ENCODE data around the gene UBE2D2.
"Not testable (repeated sequence)": the region's sequence is repeated elsewhere in the genome, so short reads cannot be mapped to it uniquely, and the experiment has no call there.

The UBE2D2 gene

DNA sequence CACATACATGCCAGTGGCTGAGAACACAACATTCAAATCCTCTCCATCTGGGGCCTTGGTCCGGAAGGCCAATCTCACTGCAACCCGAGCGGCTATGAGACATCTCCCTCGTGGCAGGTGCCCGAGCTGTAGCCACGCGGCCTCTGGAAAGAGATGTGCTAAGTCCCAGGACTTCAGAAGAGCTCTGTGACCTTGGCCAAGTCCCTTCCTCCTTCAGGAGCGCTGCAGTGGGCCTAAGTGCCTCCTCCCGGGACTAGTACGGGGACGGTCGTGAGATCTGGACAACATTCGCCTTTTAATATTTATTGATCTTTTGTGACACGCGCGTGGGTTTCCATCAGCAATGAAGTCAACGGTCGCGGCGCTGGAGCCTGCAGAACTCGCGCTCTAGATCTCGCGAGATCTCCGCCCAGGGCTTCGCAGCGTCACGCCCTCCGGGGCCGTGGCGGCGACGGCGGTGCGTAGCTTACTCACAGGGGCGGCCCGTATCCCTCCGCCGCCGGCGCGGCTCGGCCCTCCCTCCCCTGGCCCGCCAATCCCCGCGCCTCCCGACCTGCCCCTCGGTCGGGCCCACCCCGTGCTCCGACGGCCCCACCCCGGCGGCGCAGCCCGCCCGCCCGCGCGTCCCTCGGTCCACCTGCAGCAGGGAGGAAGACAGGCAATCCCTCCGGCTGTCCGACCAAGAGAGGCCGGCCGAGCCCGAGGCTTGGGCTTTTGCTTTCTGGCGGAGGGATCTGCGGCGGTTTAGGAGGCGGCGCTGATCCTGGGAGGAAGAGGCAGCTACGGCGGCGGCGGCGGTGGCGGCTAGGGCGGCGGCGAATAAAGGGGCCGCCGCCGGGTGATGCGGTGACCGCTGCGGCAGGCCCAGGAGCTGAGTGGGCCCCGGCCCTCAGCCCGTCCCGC is at the start of gene UBE2D2:
TSS of gene UBE2D2 (plus strand) at position 588 of the 903 bp plus-strand sequence. CDS start 453 bp downstream, outside the sequence.
- DNase-seq = peak; percentile 97

- no peak for DNase-seq
Observed at GRCh38 chr5:139512786-139513390, 48.3 kb upstream of the UBE2D2 start.

GRCh38 chr5:139513434-139513833 is 47.7 kb upstream of the UBE2D2 start:
- DNase-seq = peak; percentile 82 to 86

GRCh38 chr5:139513852-139514485 is 47.2 kb upstream of the UBE2D2 start:
- no peak for DNase-seq

GRCh38 chr5:139514486-139514856 is 46.7 kb upstream of the UBE2D2 start:
- DNase-seq = peak; percentile 33 to 38

DNA sequence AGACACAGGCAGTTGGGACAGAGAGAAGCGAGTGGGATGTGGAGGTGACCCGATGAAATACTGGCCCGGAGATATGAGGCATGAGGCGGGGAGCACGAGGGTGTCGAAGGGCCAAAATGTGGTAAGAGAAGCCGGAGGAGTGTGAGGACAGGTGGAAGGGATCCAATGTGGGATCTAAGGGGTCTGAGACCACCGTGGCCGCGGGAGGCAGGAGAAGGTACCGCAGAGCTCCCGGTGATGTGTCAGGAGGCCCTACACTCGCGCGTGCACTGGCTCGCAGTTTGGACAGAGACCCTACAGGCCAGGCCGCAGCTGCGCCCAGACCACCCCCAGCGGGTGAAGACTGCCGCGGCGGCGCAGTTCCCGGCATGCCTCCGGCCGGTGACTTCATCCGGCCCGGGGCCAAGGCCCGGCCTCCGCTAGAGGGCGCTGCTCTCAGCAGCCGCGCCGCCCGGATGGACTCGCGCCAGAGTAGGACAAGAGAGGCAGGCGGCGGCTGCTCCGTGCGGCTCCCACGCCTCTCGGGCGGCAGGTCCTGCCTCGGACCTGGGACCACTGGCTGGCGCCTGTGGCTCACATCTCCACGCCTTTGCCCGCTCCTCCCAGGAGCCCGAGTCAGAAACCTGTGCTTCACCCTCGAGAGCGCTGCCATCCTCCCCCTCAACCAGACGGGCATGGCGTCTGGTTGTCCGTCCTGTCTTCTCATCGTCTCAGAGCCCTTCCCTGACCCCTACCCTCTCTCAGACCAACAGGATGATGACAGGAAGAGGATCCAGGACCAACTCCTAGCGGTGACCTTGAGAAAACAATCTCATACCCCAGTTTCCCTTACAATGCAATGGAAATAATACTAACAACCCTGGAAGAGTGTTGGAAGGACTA is 43.2 kb upstream of the UBE2D2 start:
- peak; percentile 91 to 92 for DNase-seq

DNA sequence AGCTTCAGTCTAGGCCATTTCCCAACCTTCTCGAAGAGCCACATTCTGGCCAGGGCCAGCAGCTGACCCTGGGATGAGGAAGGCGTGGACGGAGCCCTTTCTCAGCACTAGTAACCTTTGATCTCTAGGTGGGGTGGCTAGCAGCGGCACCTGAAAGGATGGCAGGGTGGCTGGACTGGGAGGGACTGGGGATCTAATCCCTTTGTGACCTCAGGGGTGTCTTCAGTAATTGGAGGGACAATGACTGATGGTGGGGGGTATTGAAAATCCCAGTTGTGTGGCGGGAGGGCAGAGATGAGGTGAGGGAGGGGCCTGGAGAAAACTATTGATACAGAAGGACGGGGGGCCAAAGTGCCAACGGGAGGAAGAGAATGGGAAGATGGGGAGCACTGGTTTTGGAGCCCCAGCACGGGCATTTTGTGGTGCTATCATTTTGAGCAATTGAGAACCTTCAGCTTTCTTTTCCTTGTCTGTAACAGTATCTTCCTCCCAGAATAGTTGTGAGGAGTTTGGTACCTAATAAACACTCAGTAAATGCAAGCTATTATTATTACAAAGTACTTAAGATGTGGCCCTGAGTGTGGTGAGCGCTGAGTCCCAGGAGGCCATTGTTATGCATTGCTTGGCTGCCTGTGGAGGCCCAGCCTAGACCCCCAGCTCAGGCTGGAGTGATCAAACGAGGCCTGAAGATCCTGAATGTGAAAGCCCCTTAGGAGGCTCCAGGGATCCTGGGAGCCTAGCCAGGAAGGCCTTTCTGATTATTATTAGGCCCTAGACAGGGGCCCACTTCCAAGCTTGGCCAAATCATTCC is 37.3 kb upstream of the UBE2D2 start:
- no peak for DNase-seq

GRCh38 chr5:139524446-139524845 is 36.7 kb upstream of the UBE2D2 start:
- no peak for DNase-seq

DNA sequence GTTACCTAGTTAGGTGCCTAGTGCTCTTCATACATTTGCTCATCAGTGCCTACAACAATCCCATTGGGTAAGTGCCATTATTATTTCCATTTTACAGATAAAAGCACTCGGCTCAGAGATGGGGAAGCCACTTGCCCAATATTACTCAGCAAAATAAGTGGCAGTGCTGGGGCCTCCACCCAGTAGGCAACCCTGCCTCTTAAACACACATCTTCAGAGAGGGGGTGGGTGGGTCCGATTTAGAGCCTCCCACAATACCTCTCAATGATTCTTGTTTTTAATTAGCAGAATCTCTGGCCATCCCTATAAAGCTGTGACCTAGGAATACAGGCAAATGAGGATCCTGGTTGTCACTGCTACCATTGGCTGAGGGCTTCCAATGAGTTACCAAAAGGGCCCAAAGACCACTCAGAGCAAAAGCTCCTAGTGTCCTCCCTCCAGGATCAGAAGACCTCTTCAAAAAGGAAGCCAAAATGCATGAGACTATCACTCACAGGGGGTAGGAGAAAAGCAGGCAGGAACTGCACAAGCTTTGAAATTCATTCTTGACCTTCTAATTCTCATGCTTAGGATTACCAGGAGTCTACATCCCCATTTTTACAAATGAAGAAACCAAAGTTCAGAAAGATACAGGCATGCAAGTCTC is 36.1 kb upstream of the UBE2D2 start:
- DNase-seq = no peak

GRCh38 chr5:139525586-139526308 is 35.4 kb upstream of the UBE2D2 start:
- DNase-seq = not testable (repeated sequence)

GRCh38 chr5:139526309-139527089 is 34.6 kb upstream of the UBE2D2 start:
- not testable (repeated sequence) for DNase-seq

DNA sequence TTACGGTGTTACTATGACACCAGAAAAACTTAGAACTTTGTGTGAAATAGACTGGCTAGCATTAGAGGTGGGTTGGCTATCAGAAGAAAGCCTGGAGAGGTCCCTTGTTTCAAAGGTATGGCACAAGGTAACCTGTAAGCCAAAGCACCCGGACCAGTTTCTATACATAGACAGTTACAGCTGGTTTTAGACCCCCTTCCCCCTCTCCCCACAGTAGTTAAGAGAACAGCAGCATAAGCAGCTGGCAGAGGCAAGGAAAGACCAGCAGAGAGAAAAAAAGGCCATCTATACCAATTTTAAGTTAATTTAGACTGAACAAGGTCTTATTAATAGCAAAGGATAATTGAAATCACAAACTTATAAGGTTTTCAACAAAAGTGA is 34.1 kb upstream of the UBE2D2 start:
- DNase-seq = not testable (repeated sequence)

DNA sequence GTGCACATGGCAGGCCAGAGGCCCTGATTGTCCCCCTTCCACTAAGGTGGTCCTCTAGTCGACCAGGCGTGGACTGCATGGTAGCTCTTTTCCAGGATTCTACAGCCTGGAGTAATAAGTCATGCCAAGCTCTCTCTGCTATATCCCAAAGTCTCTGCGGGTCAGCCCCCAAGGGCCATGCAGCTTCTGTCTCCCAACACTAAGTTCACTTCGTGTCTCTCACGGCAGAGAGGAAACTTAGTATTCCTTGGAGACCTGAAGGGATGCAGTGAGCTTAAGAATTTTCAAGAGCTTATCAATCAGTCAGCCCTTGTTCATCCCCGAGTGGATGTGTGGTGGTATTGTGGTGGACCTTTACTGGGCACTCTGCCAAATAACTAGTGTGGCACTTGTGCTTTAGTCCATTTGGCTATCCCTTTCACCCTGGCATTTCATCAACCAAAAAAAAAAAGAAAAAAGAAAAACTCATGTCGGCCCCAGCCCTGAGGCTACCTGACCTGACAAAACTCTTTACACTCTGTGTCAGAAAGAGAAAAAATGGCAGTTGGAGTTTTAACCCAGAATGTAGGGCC is 33.2 kb upstream of the UBE2D2 start:
- DNase-seq = not testable (repeated sequence)

GRCh38 chr5:139528695-139529094 is 32.4 kb upstream of the UBE2D2 start:
- not testable (repeated sequence) for DNase-seq

- not testable (repeated sequence) for DNase-seq
Observed at GRCh38 chr5:139530079-139530478, 31.1 kb upstream of the UBE2D2 start.

- no peak for DNase-seq
Observed at GRCh38 chr5:139531772-139532169, 29.4 kb upstream of the UBE2D2 start.

DNA sequence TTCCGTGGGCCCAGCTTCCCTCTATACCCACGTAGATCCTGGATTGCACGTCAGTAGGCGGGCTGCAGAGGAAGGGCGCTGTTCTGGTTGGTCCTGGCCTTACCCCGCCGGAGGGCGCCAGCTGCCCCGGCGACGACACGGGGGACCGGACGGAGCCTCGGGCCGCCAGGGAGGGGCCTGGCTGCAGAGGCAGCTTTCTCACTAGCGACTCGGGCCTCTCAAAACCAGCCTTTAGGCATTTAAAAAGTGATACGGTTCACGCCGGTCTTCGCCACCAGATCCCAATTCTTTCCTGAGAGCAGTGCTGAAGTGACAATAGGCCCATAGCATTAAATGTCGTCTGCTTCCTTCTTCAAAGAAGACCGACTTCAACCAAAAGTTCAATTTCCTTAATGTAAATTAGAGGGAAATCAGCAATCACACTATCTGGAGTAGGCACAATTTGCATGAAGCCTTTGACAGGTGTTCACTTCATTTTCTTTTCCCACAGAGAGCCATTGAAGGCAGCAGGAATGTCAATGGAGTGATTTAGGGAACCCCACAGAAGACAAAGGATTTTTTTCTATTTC is 17.6 kb upstream of the UBE2D2 start:
- DNase-seq = peak; percentile 56 to 65

GRCh38 chr5:139546593-139546992 is 14.5 kb upstream of the UBE2D2 start:
- not testable (repeated sequence) for DNase-seq

Data from activated CD4-positive, alpha-beta T cell treated with anti-CD3 and anti-CD28 coated beads, Interleukin-2, amount 50 U/mL, for 48 hours (primary cell).